Neural crest cell (in vitro differentiated cells): ENCODE results near the gene ROM1. TPM values are rescaled to one million over a fixed set of nuclear protein-coding genes. Genes with fewer than 3 reads are reported as not detected.
A peak's percentile ranks its signal among the peaks of the same experiment; 100 is the strongest.

ENCODE experiments used
- DNase-seq: peaks from one replicate; pipeline ENCODE4 v3.0.0; 2021; ENCODE audit warnings: low read depth, mixed read lengths, low spot score
- H3K27ac Mint-ChIP-seq: one replicate; pipeline ENCODE4 v1.8.0; 2021; ENCODE audit warnings: mild to moderate bottlenecking, mixed read lengths; ENCODE audit not compliant: unreplicated experiment
- H3K27me3 Mint-ChIP-seq: 2 replicates; pipeline ENCODE4 v1.8.0; 2021; ENCODE audit warnings: low read depth, mild to moderate bottlenecking, mixed read lengths
- H3K36me3 Mint-ChIP-seq: 2 replicates; pipeline ENCODE4 v1.8.0; 2021; ENCODE audit warnings: low read depth, mild to moderate bottlenecking, mixed read lengths
- H3K4me1 Mint-ChIP-seq: 2 replicates; pipeline ENCODE4 v1.8.0; 2021; ENCODE audit warnings: mixed read lengths
- H3K4me3 Mint-ChIP-seq: one replicate; pipeline ENCODE4 v1.8.0; 2021; ENCODE audit warnings: mild to moderate bottlenecking, mixed read lengths
- H3K9me3 Mint-ChIP-seq: 2 replicates; pipeline ENCODE4 v1.8.0; 2021; ENCODE audit warnings: mixed read lengths
- total RNA-seq: library from RNA; stranded (reverse); gene quantifications from 2 replicates; pipeline ENCODE4 v1.2.1, GENCODE V29; 2021
- TF ChIP-seq, protein P1 (sequence below): fragments of 200-600 bp; sonication (generic); conservative IDR thresholded peaks from 2 replicates; pipeline ENCODE4 v1.5.0; 2021; ENCODE audit warnings: antibody characterized with exemption, mild to moderate bottlenecking

Gene ROM1
- total RNA-seq, 1 donor from 2014 or later: 0.23 TPM

GRCh38 chr11:62621027-62621566, 8.0 kb downstream of the ROM1 start:
- TF ChIP-seq, protein P1, sequence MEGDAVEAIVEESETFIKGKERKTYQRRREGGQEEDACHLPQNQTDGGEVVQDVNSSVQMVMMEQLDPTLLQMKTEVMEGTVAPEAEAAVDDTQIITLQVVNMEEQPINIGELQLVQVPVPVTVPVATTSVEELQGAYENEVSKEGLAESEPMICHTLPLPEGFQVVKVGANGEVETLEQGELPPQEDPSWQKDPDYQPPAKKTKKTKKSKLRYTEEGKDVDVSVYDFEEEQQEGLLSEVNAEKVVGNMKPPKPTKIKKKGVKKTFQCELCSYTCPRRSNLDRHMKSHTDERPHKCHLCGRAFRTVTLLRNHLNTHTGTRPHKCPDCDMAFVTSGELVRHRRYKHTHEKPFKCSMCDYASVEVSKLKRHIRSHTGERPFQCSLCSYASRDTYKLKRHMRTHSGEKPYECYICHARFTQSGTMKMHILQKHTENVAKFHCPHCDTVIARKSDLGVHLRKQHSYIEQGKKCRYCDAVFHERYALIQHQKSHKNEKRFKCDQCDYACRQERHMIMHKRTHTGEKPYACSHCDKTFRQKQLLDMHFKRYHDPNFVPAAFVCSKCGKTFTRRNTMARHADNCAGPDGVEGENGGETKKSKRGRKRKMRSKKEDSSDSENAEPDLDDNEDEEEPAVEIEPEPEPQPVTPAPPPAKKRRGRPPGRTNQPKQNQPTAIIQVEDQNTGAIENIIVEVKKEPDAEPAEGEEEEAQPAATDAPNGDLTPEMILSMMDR: no peak
- Mint-ChIP-seq H3K4me1 (peaks cover 26% of the 10 kb centered on the region), H3K9me3 (no peaks in the 10 kb centered on the region), H3K36me3 (peaks cover 19% of the 10 kb centered on the region), H3K27me3 (peaks cover 2% of the 10 kb centered on the region), H3K27ac (peak overlapping the region; percentile 99), H3K4me3 (peak overlapping the region; percentile 100)
- DNase-seq: no peak

DNA sequence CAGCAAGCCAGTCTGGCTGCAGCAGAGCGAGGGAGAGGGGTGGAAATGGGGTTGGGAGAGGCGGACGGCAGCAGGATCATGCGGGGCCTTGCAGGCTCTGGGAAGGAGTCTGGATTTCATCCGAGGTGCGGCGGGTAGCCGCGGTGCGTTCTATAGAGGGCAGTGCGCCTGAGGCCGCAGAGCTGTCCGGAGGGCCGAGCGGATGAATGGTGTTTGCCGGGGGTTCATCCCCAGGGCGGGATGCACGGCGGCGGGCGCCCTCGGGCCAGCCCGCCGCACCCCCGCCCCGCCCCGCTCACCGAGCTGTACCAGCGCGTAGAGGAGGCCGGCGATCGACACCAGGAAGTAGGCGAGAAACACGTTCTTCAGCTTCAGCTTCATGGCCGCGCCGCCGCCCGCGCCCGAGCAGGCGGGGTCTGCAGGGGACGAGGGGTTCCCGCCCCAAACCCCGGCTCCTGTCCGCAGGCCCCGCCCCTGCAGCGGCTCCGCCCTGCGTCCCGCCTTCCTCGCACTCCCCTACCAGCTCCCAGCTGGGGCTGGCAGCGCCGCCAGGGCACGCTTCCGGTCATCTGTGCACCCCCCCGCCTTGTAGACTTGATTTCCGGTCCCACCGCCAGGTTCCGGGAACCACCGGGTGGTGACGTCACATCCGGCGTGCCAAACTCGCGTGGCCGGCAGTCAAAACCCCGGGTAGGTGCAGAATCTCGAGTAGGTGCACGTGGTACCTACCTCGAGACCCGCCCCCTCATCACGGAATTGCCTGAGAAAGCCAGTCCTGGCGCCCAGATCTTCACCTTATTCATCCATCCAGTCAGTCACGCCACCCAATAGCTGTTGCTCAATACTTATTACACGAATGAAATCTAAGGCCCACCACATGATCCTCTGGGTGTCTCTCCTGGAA, 8.8 kb downstream of the ROM1 start, which contains the start of gene B3GAT3:
Gene B3GAT3 (minus strand): TSS at position 420 of the 904 bp plus-strand sequence. CDS start 39 bp downstream, at position 381.
- Mint-ChIP-seq H3K27ac (peak within 1 kb of the TSS; percentile 99), H3K9me3 (no peaks in the 10 kb centered on the region), H3K27me3 (peaks cover 2% of the 10 kb centered on the region), H3K36me3 (peaks cover 20% of the 10 kb centered on the region), H3K4me1 (peaks cover 26% of the 10 kb centered on the region), H3K4me3 (peak within 1 kb of the TSS; percentile 100)
- peak; percentile 94 for DNase-seq
- TF ChIP-seq, protein P1: peak; percentile 36

DNA sequence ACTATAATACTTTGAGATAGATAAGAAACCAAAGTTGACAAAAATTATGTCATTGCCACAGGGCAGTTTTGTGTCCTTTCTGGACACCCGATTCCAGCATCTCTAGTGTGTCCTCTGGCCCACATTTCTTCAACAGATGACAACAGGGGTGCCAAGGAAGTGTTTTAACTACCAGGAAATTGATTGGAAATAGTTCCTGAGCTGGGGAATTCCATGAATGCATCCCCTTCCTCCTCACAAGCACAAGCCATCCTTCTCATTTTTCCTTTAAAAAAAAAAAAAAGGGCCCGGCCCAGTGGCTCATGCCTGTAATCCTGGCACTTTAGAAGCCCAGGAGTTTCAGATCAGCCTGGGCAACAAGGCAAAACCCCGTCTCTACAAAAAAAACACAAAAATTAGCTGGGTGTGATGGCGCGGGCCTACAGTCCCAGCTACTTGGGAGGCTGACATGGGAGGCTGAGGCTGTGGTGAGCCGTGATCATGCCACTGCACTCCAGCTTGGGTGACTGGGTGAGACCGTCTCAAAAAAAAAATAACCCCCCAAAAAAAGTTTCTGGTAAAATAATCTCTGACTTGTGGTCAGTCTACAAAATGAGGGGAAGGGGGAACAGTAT, 9.5 kb downstream of the ROM1 start:
- H3K36me3 Mint-ChIP-seq: peaks cover 24% of the 10 kb centered on the region

GRCh38 chr11:62627713-62628112, 14.7 kb downstream of the ROM1 start:
- H3K9me3 Mint-ChIP-seq: no peaks in the 10 kb centered on the region
- peaks cover 30% of the 10 kb centered on the region for H3K36me3 Mint-ChIP-seq
- no peak overlapping the region for H3K4me3 Mint-ChIP-seq
- DNase-seq: no peak
- H3K27me3 Mint-ChIP-seq: no peaks in the 10 kb centered on the region
- no peak overlapping the region for H3K27ac Mint-ChIP-seq
- TF ChIP-seq, protein P1: no peak
- H3K4me1 Mint-ChIP-seq: no peaks in the 10 kb centered on the region

More for the DNA sequence above, 9.5 kb downstream of the ROM1 start:
- H3K4me1 Mint-ChIP-seq: peaks cover 26% of the 10 kb centered on the region
- TF ChIP-seq, protein P1: no peak
- peak overlapping the region; percentile 98 for H3K27ac Mint-ChIP-seq
- no peak for DNase-seq
- peak overlapping the region; percentile 88 for H3K4me3 Mint-ChIP-seq
- H3K9me3 Mint-ChIP-seq: no peaks in the 10 kb centered on the region
- peaks cover 2% of the 10 kb centered on the region for H3K27me3 Mint-ChIP-seq

- peaks cover 27% of the 10 kb centered on the region for H3K36me3 Mint-ChIP-seq
These were observed 19.4 kb downstream of the ROM1 start for GRCh38 chr11:62632492-62632891.

More at GRCh38 chr11:62632492-62632891, 19.4 kb downstream of the ROM1 start:
- Mint-ChIP-seq H3K27ac (peak overlapping the region; percentile 13), H3K9me3 (no peaks in the 10 kb centered on the region), H3K4me1 (no peaks in the 10 kb centered on the region), H3K4me3 (no peak overlapping the region), H3K27me3 (no peaks in the 10 kb centered on the region)
- TF ChIP-seq, protein P1: no peak
- no peak for DNase-seq
